Stimulated activated memory B cell treated with anti-CD40 and anti-IgM and Interleukin-4, amounts not matched to agents 10 μg/mL and 1 μg/mL and 100 μg/mL, for 72 hours (primary cell): Measurements from ENCODE around the gene MT1H.
"Not testable (repeated sequence)": the region's sequence is repeated elsewhere in the genome, so short reads cannot be mapped to it uniquely, and the experiment has no call there.

Experiments used
- ATAC-seq: fragments of 150-1000 bp; cut with Tn5 transposase; 2 replicates; pipeline ENCODE4 v1.10.0; 2021
- H3K27ac Mint-ChIP-seq: one replicate; pipeline ENCODE4 v1.8.0; 2022; ENCODE audit warnings: mild to moderate bottlenecking, mixed read lengths
- H3K27me3 Mint-ChIP-seq: one replicate; pipeline ENCODE4 v1.8.0; 2022; ENCODE audit warnings: mixed read lengths
- H3K36me3 Mint-ChIP-seq: one replicate; pipeline ENCODE4 v1.8.0; 2022; ENCODE audit warnings: mixed read lengths
- H3K4me1 Mint-ChIP-seq: one replicate; pipeline ENCODE4 v1.8.0; 2022; ENCODE audit warnings: mixed read lengths
- H3K4me3 Mint-ChIP-seq: one replicate; pipeline ENCODE4 v1.8.0; 2022; ENCODE audit warnings: mild to moderate bottlenecking, moderate library complexity, mixed read lengths
- H3K9me3 Mint-ChIP-seq: one replicate; pipeline ENCODE4 v1.8.0; 2022; ENCODE audit warnings: mixed read lengths

MT1H gene

GRCh38 chr16:56645838-56646237 lies 23.8 kb upstream of the MT1H start:
- no peak overlapping the region for H3K4me3 Mint-ChIP-seq
- no peak for ATAC-seq
- no peak overlapping the region for H3K27ac Mint-ChIP-seq
- no peaks in the 10 kb centered on the region for H3K36me3 Mint-ChIP-seq
- no peaks in the 10 kb centered on the region for H3K9me3 Mint-ChIP-seq
- H3K27me3 Mint-ChIP-seq: peaks cover 50% of the 10 kb centered on the region
- peaks cover 20% of the 10 kb centered on the region for H3K4me1 Mint-ChIP-seq

- H3K9me3 Mint-ChIP-seq: no peaks in the 10 kb centered on the region
- no peak overlapping the region for H3K4me3 Mint-ChIP-seq
- peaks cover 46% of the 10 kb centered on the region for H3K27me3 Mint-ChIP-seq
- no peak for ATAC-seq
- no peaks in the 10 kb centered on the region for H3K36me3 Mint-ChIP-seq
- peaks cover 17% of the 10 kb centered on the region for H3K4me1 Mint-ChIP-seq
- no peak overlapping the region for H3K27ac Mint-ChIP-seq
Observed at GRCh38 chr16:56647641-56648431, 21.8 kb upstream of the MT1H start.

- H3K36me3 Mint-ChIP-seq: no peaks in the 10 kb centered on the region
- ATAC-seq: no peak
- H3K27me3 Mint-ChIP-seq: peaks cover 38% of the 10 kb centered on the region
- H3K9me3 Mint-ChIP-seq: no peaks in the 10 kb centered on the region
- peaks cover 12% of the 10 kb centered on the region for H3K4me1 Mint-ChIP-seq
- H3K4me3 Mint-ChIP-seq: no peak overlapping the region
- no peak overlapping the region for H3K27ac Mint-ChIP-seq
Observed at GRCh38 chr16:56649271-56649670, 20.3 kb upstream of the MT1H start.

GRCh38 chr16:56649820-56650219 lies 19.8 kb upstream of the MT1H start:
- H3K9me3 Mint-ChIP-seq: no peaks in the 10 kb centered on the region
- no peak for ATAC-seq
- H3K27me3 Mint-ChIP-seq: peaks cover 33% of the 10 kb centered on the region
- peaks cover 12% of the 10 kb centered on the region for H3K4me1 Mint-ChIP-seq
- no peaks in the 10 kb centered on the region for H3K36me3 Mint-ChIP-seq
- no peak overlapping the region for H3K27ac Mint-ChIP-seq
- H3K4me3 Mint-ChIP-seq: no peak overlapping the region

- no peaks in the 10 kb centered on the region for H3K9me3 Mint-ChIP-seq
- no peak within 1 kb of the TSS for H3K4me3 Mint-ChIP-seq
- no peak within 1 kb of the TSS for H3K27ac Mint-ChIP-seq
- no peaks in the 10 kb centered on the region for H3K36me3 Mint-ChIP-seq
- peak; percentile 20 for ATAC-seq
- H3K27me3 Mint-ChIP-seq: peaks cover 28% of the 10 kb centered on the region
- peaks cover 12% of the 10 kb centered on the region for H3K4me1 Mint-ChIP-seq
Observed at GRCh38 chr16:56651586-56651985, 18.0 kb upstream of the MT1H start, which contains the start of gene MT1B. MT1B (plus strand) TSS chr16:56651886; CDS start chr16:56651954, 68 bp downstream.

GRCh38 chr16:56652600-56652999 lies 17.0 kb upstream of the MT1H start:
- H3K27ac Mint-ChIP-seq: no peak overlapping the region
- peaks cover 21% of the 10 kb centered on the region for H3K27me3 Mint-ChIP-seq
- H3K36me3 Mint-ChIP-seq: no peaks in the 10 kb centered on the region
- no peak overlapping the region for H3K4me3 Mint-ChIP-seq
- no peaks in the 10 kb centered on the region for H3K9me3 Mint-ChIP-seq
- ATAC-seq: no peak
- peaks cover 18% of the 10 kb centered on the region for H3K4me1 Mint-ChIP-seq

- H3K4me3 Mint-ChIP-seq: no peak overlapping the region
- H3K27me3 Mint-ChIP-seq: peaks cover 14% of the 10 kb centered on the region
Observed at GRCh38 chr16:56653218-56653617, 16.4 kb upstream of the MT1H start.

GRCh38 chr16:56657555-56658326 lies 11.9 kb upstream of the MT1H start, which contains the start of gene MT1F:
MT1F (plus strand) TSS chr16:56657959; CDS start chr16:56658059, 100 bp downstream.
- peaks cover 34% of the 10 kb centered on the region for H3K4me1 Mint-ChIP-seq
- H3K36me3 Mint-ChIP-seq: no peaks in the 10 kb centered on the region
- H3K27me3 Mint-ChIP-seq: peaks cover 14% of the 10 kb centered on the region
- peak within 1 kb of the TSS; percentile 71 for H3K27ac Mint-ChIP-seq
- peak; percentile 85 for ATAC-seq
- peak within 1 kb of the TSS; percentile 89 for H3K4me3 Mint-ChIP-seq
- H3K9me3 Mint-ChIP-seq: no peaks in the 10 kb centered on the region

More at GRCh38 chr16:56653218-56653617, 16.4 kb upstream of the MT1H start:
- no peak for ATAC-seq
- Mint-ChIP-seq H3K27ac (no peak overlapping the region), H3K9me3 (no peaks in the 10 kb centered on the region), H3K36me3 (no peaks in the 10 kb centered on the region), H3K4me1 (peaks cover 24% of the 10 kb centered on the region)

GRCh38 chr16:56658327-56658875 lies 11.2 kb upstream of the MT1H start:
- H3K4me3 Mint-ChIP-seq: peak overlapping the region; percentile 89
- peak overlapping the region; percentile 71 for H3K27ac Mint-ChIP-seq
- H3K27me3 Mint-ChIP-seq: peaks cover 21% of the 10 kb centered on the region
- H3K9me3 Mint-ChIP-seq: no peaks in the 10 kb centered on the region
- no peaks in the 10 kb centered on the region for H3K36me3 Mint-ChIP-seq
- ATAC-seq: no peak
- H3K4me1 Mint-ChIP-seq: peaks cover 35% of the 10 kb centered on the region

- peaks cover 25% of the 10 kb centered on the region for H3K4me1 Mint-ChIP-seq
- no peaks in the 10 kb centered on the region for H3K9me3 Mint-ChIP-seq
- H3K27ac Mint-ChIP-seq: no peak overlapping the region
- H3K27me3 Mint-ChIP-seq: peaks cover 63% of the 10 kb centered on the region
- ATAC-seq: peak; percentile 22
- peak overlapping the region; percentile 21 for H3K4me3 Mint-ChIP-seq
- H3K36me3 Mint-ChIP-seq: no peaks in the 10 kb centered on the region
Observed at GRCh38 chr16:56662357-56663354, 7.0 kb upstream of the MT1H start.

GRCh38 chr16:56664506-56664905 lies 5.1 kb upstream of the MT1H start:
- no peaks in the 10 kb centered on the region for H3K9me3 Mint-ChIP-seq
- no peak overlapping the region for H3K27ac Mint-ChIP-seq
- no peak for ATAC-seq
- peaks cover 34% of the 10 kb centered on the region for H3K4me1 Mint-ChIP-seq
- peaks cover 82% of the 10 kb centered on the region for H3K27me3 Mint-ChIP-seq
- no peaks in the 10 kb centered on the region for H3K36me3 Mint-ChIP-seq
- no peak overlapping the region for H3K4me3 Mint-ChIP-seq

GRCh38 chr16:56665286-56666261 lies 4.0 kb upstream of the MT1H start:
- not testable (repeated sequence) for H3K27ac Mint-ChIP-seq, H3K36me3 Mint-ChIP-seq, ATAC-seq, H3K4me3 Mint-ChIP-seq, H3K9me3 Mint-ChIP-seq
- Mint-ChIP-seq H3K27me3 (peaks cover 92% of the 10 kb centered on the region), H3K4me1 (peaks cover 39% of the 10 kb centered on the region)
